DMS114 treated with DMSO at 0.1 percent for 48 hours (cell line): ENCODE measurements around the gene PXMP4.

ENCODE experiments used
- DNase-seq: peaks from one replicate; lab custom pipeline; 2025; ENCODE audit not compliant: unreplicated experiment; lab: John Stamatoyannopoulos, UW

The PXMP4 gene

DNA sequence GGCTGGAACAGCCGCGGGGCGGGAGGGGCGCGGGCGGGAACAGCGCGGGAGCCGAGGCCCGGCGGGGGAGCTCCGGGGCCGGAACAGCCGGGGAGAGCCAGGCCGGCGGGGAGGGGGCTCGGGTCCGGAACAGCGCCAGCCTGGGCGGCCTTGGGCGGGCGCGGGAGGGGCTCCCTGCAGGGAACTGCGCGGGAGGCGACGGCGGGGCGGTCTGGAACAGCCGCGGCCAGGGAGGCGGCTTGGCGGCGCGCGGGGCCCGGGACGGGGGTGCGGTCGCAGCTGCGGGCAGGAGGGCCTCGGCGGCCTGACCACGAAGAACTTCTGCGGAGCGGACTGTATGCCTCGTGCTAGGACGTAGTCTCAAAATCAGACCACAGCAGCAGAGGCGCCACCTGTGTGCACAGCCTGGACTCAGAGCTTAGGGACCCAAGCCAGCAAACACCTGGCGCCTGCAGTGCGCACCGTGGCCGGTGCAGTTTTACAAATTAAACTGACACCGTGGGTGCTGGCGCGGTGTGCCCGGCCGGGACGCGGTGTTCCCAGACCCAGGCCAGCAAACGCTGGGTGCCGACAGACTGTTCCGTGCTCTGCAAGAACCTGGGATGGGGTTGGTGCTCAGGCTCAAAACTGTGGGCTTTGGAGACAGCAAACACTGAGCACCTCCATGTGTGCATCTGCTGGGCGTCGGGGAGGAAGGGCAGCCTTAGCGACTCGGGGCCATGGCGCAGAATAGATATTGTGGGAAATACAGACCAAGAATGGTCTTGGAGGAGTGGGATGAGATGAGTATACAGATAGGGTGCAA lies 12.3 kb upstream of the PXMP4 start:
- peak; percentile 59 for DNase-seq

DNA sequence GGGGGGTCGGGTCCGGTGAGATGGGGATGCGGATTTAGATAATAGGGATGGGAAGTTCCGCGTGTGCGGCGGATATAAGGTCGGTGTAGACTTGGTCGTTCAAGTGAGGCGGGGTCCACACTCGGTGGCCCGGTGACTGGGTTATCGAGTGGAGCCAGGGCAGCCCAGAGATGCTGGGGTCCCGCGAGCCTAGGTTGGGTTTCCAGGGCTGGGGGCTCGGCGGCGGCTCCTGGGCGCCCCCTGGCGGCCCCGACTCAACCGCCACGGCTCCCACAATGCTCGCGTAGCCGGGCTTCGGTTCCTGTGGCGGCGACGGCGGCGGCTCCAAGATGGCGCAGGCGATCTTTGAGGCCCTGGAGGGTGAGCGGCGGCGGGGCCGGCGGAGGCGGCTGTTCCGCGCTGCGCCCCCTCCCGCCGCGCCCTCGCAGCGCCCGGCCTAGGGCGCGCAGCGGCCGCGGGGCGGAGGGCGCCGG lies 11.6 kb upstream of the PXMP4 start, which contains the start of gene ZNF341:
TSS of gene ZNF341 (plus strand) at position 304 of the 473 bp plus-strand sequence. CDS start at position 330, 26 bp downstream.
- peak; percentile 59 for DNase-seq

- no peak for DNase-seq
These were observed 11.0 kb upstream of the PXMP4 start for GRCh38 chr20:33730946-33731692.

GRCh38 chr20:33729101-33729500 lies 9.0 kb upstream of the PXMP4 start:
- DNase-seq, result no peak

DNA sequence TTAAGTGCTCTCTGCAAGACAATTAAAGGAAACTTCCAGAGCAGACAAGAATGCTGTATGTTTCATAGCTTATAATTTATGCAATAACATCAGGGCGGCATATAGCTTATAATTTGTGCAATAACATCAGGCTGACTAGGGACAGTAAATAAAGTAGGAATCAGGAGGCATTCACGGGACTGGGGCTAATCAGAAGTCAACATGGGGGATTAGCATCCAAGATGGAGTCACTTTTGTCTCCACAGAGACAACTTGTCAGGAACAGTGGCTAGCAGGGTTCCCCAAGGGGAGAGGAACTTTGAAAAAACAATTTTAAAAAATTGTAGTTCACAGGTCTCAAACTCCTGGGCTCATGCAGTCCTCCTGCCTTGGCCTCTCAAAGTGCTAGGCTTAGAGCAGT lies 8.4 kb upstream of the PXMP4 start:
- no peak for DNase-seq

DNA sequence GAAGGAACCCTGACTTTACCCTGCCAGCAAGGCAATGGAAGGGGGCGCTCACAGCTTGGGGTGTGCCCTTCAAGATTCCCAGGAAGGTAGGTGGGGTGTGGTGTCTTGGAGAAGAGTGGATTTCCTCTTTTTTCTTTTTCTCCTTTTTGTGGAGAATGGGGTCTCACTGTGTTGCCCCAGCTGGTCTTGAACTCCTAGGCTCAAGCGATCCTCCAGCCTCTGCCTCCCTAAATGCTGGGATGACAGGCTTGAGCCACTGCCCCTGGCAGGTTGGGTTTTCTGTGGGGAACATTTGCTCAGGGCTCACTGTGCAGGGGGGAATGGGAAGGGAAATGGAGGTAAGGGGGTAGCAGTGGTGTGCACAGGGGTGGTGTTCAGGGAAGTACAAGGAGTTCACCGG lies 7.7 kb upstream of the PXMP4 start:
- DNase-seq, result no peak

- no peak for DNase-seq
These were observed 7.0 kb upstream of the PXMP4 start for GRCh38 chr20:33727115-33727479.

DNA sequence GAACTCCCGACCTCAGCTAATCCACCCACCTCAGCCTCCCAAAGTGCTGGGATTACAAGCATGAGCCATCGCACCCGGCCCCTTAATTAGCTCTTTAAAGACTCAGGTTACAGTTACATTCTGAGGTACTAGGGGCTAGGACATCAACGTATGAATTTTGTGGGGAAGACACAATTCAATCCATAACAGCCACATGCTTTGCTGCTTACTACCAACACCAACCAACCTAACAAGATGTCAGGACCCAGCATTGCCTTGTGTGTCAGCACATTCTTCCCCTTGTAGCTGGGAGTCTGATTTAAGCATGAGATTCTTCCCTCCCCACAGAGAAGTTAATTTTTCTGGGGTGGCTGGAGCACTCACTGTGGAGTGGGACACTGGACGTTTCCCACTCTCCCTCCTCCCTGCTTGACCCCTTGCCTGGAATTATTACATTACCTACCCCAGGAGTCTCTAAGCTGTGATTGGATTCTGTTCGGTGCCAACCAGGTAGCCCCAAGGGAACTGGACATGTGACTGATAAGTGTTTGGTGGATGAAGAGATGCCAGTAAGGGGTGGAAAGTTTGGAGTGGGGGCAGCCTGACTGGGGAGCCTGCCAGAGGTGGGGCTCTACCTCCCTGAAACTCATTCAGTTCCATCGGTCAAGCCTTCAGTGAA lies 5.6 kb upstream of the PXMP4 start:
- DNase-seq, result no peak

DNA sequence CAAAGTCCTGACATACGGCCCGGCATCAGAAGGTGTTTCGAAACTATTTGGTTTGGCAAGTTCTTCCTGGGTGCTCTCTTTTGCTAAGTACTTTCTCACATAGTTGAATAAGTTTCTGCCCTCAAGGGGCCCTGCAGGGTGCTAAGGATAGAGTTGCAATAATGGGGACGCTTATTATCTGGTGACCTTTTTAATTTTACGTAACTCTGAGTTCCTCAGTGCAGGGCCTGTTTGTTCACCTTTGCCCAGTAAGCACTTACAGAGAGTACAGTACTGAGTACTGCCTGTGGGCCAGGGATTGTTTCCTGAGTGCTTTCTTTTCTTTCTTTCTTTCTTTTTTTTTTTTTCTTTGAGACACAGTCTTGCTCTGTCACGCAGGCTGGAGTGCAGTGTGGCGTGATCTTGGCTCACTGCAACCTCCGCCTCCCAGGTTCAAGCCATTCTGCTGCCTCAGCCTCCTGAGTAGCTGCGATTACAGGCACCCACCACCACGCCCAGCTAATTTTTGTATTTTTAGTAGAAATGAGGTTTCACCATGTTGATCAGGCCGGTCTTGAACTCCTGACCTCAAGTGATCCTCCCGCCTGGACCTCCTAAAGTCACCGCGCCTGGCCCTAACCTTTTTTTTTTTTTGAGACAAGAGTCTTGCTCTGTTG lies 4.5 kb upstream of the PXMP4 start:
- DNase-seq, result no peak

DNA sequence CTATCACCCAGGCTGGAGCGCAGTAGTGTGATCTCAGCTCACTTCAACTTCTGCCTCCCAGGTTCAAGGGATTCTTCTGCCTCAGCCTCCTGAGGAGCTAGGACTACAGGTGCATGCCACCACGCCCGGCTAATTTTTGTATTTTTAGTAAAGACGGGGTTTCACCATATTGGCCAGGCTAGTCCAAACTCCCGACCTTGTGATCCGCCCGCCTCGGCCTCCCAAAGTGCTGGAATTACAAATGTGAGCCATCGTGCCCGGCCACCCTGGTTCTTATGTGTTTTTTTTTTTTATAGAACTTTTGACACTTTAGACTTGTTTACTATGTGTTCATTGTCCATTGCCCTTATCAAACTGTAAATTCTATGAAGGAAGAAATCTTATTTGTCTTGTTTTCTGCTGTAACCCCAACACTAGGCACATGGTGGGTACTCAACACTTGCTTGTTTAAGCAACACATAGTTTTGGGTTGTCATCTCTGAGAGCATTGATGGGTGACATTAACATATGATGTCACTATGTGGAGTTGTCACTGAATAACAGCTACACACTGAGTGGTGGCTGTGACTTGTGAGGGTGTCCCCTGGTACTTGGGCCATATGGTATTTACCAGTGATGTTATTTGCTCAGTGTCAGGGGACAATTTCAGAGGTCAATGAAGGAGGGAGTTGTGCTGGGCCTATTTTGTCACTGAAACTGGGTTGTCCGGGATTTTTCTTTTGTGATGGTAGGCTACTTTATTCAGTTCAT lies 1.5 kb upstream of the PXMP4 start:
- no peak for DNase-seq

- no peak for DNase-seq
These were observed 677 bp downstream of the PXMP4 start for GRCh38 chr20:33719277-33719988.

DNA sequence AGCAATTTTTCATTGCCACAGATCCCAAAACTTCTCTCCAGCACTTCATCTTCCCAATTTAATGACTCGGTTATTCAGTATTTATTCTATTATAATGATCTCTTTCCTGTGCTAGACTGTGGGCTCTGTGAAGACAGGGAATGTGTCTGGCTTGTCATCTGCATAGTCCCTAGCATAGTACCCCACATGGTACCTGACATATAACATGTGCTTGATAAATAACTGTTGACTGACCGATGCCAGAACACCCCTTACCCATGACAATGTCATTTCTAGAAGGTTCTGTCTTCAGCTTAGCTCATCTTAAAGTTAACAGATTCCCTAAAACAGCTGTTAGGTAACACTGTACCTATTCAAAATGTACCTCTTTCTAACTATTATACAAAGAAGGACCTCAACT lies 3.6 kb downstream of the PXMP4 start:
- no peak for DNase-seq

- no peak for DNase-seq
These were observed 6.2 kb downstream of the PXMP4 start for GRCh38 chr20:33713865-33714367.

DNA sequence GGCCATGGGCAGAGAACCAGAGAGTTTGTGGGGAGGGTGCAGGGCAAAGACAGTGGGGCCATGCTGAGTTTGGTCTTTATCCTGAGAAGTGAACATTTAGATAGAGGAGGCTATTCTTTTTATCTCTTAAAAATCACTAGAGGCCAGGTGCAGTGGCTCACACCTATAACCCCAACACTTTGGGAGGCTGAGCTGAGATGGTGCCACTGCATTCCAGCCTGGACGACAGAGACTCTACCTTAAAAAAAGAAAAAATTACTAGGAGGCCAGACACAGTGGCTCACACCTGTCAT lies 8.7 kb downstream of the PXMP4 start:
- DNase-seq, result no peak

DNA sequence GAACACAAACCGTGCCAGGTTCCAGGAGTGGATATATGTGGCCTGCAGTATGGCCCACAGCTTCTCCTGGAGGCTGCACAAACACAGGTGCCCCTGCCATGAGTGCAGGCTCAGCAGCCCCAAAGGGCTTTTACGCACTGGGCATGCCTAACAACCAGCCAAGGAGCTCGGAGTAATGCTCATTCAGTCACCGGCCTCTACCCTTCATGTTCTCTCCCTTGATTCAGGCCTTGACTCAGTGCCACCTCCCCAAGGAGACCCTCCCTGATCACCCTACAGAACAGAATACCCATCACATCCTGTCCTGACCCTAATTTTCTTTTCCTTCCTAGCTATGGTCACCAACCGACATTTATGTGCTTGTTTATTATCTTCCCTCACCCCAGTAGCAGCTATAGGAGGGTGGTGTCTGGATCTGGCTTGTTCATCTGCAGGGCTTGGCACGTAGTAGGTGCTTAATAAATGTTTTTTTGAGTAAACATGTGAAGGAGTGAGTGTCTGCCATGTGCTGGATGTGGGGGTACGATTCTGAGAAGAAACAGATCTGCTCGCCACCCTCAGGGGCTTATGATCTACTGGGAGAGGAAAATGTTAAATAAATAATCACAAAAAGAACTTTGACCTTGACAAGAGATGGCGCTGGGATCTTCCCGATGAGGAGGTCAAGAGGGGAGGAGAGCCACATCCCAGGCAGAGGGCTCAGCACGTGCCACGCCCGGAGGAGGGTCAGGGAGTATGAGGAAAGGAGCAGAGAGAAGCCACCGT lies 9.2 kb downstream of the PXMP4 start:
- no peak for DNase-seq

- no peak for DNase-seq
These were observed 10.1 kb downstream of the PXMP4 start for GRCh38 chr20:33709905-33710541.

DNA sequence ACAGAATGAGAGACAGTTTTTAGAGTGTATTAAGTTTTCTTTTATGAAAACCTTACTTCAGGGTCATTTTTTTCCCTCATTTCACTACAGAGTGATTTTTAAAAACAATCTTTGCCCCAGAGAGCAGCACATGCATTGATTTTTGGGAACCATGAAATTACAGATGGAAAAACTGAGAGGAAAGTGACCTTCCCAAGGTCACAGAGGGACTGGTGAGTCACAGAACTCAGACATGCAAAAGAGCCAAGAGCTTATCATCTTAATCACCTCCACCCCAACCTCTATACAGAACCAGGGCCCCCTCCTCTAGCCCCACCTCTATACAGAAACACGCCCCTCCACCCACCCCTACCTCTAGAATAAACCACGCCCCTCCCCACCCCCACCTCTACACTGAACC lies 10.7 kb downstream of the PXMP4 start:
- DNase-seq, result no peak

GRCh38 chr20:33707668-33708067 lies 12.4 kb downstream of the PXMP4 start:
- no peak for DNase-seq
